GM21367 (cell line): Measurements from ENCODE around the gene FAIM2.

Experiments used
- ATAC-seq: cut with Tn5 transposase; IDR thresholded peaks from one replicate; pipeline ENCODE4 v1.9.1; 2021; ENCODE audit not compliant: unreplicated experiment

The FAIM2 gene

GRCh38 chr12:49827401-49828099 is 76.2 kb downstream of the FAIM2 start:
- ATAC-seq = no peak

DNA sequence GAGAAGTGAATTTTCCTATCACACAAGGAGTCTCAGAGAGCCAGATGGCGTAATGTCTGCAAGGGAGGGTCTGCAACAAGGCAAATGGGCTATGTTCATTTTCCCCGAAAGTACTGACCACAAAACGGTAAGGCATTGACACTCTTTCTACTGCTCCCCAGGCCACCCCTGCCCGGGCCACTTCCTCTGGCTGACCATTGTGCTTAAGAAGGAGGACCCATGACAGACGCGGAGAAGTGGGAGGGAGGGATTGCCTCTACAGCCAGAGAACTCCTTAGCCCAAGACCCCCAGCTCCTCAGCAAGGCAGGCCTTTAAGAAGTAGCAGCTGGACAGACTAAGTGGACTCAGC is 76.7 kb downstream of the FAIM2 start:
- ATAC-seq = no peak

- ATAC-seq = no peak
Observed at GRCh38 chr12:49825971-49826421, 77.7 kb downstream of the FAIM2 start.

DNA sequence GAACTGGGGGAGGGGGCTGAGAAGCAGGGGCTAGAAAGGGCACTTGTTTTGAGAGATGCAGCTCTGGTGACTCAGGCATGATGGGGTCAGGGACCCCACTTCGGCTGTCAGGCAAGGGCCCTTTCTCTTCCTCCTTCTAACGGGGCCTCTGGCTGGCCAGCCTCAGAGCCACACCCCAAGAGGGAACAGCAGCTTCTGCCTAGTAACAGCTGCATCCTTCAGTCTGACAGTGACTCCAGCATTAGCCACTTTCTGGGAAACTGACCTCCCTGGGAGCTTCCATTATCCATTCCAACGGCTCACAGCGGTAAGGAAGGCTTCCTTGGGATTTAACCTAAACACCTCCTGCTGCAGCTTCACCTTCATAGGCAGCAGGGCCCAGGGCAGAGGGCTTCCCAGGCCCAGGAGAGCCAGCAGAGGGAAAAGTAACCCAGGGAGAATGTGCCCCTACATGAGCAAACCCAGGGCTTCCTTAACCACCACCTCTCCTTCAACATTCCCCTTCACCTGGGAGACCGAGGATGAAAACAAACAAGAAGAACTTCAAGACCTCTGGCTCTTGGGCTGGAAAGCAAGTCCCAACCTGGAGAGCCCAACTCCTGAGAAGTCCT is 78.2 kb downstream of the FAIM2 start:
- no peak for ATAC-seq

GRCh38 chr12:49824895-49825294 is 78.8 kb downstream of the FAIM2 start:
- ATAC-seq = no peak

DNA sequence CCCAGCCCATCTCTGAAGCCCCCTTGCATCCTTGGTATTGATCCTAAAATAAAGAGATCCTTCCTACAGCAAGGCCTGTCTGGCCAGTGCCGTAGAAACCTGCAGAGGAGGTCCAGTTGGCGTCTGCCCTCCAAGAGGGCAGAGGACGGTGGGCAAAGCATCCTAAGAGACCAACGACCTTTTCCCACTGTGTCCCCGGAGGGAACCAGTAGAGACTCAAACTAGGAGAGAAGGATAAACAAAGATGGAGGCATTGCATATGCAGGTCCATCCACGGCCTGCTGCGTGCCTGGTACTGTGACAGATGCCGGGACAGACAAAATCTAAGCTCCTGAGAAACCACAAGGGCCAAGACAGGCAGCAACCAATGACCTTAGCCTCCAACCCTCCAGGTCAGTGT is 79.3 kb downstream of the FAIM2 start:
- no peak for ATAC-seq

GRCh38 chr12:49823951-49824350 is 79.7 kb downstream of the FAIM2 start:
- no peak for ATAC-seq

DNA sequence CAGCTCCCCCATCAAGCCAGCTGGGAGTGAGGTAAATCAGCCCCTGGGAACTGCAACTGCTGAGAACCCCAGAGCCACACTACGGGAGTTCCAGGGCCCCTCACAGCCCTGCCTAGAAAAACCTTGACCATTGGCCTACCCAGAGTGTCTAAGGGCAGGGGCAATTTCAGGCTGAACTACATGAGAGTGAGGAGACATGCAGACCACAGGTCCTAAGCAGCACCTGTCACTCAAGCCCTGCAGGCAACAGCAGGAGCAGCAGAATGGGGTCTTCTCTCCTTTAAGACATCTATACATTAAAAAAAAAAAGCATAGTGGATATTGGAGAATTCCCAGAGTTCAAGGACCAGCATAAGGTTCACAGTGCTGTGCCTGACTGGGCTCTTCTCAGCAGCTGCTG is 80.3 kb downstream of the FAIM2 start:
- ATAC-seq = no peak

DNA sequence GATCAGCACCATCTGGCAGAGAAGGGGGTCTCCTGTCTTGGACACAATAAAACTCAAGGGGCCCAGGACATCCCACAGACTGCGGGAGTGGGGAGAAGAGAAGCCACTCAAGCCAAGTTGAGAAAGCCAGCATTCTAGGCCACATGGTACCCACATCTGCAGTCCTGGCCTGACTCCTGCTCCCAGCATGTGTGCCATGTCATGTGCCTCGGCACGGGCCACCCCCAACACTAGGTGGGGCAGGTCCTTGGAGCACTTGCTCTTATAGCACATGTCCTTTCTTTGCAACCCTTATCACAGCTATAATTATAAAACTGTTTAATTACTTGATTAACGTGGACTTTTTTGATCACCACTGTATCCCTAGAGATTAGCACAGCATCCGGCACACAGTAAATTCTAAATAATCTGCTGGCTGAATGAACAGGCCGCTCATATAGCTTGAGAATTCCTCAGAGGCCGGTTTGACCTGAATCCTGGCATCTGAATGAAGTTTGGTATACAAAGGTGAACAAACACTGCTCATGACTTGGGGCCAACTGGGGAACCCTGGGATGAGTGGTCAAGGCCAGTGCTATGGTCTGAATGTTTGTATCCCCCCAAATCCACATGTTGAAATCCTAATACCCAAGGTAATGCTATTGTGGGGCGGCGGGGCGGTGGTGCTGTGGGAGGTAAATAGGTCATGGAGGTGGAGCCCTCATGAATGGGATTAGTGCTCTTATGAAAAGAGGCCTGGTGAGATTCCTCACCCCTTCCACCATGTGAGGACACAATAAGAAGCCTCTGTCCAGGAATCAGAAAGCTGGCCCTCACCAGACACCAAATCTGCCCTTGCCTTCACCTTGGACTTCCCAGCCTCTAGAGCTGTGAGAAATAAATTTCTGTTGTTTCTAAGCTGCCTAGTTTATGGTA is 82.1 kb downstream of the FAIM2 start:
- ATAC-seq = no peak

DNA sequence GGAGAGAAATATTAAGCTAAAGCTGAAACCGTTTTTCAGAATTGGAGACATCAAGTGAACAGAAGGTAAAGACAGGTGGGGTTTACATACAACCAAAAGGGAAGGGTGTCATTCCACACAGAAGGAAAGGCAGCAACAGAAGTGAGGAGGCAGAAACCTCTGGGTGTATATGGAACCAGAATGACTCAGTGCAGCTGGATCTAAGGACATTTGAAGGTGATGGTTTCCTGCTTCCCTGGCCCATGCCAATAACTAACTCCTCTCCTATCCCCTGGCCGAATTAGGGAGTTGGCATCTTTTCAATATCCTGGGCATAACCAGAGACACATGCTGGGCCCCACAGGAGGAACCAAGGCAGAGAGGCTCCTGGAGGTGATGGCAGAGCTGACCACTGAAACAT is 83.9 kb downstream of the FAIM2 start:
- ATAC-seq = no peak

DNA sequence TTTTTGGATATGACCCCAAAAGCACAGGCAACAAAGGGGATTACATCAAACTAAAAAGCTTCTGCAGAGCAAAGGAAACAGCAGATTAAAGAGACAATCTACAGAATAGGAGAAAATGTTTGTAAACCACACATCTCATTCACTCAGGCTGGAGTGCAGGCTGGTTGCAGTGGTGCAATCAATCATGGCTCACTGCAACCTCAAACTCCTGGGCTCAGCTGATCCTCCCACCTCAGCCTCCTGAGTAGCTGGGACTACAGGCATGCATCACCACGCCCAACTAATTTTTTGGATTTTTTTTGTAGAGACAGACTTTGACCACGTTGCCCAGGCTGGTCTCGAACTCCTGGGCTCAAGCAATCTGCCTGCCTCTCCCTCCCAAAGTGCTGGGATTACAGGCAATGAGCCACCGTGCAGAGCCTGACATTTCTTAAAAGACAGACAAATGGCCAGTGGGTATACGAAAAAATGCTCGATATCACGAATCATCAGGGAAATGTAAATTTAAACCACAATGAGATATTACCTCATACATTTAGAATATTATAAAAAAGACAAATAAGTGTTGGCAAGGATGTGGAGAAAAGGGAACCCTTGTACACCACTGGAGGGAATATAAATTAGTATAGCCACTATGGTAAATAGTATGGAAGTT is 85.3 kb downstream of the FAIM2 start:
- no peak for ATAC-seq
